Astrocyte of the spinal cord (primary cell): ENCODE results near the gene ARHGAP29.

Experiments
- DNase-seq: peaks from one replicate; pipeline ENCODE4 v3.0.0; 2011; ENCODE audit warnings: low read depth, low spot score
- H3K4me3 ChIP-seq: 2 replicates; pipeline ENCODE4 v1.5.1; 2011; ENCODE audit warnings: low read depth, mild to moderate bottlenecking, low read length, moderate library complexity
- CTCF ChIP-seq: IDR thresholded peaks from 2 replicates; pipeline ENCODE4 v1.5.1; 2012; ENCODE audit warnings: low read depth, mild to moderate bottlenecking, low read length, inconsistent platforms
- in situ Hi-C: cut with HindIII; loops from 2 replicates; pipeline ENCODE4 v1.10.0; 2017; ENCODE audit warnings: low sequenced_read_pairs

Gene ARHGAP29

GRCh38 chr1:94230920-94231319 lies 6.5 kb downstream of the ARHGAP29 start:
- no peak for TF ChIP-seq CTCF

GRCh38 chr1:94228640-94229375 lies 8.6 kb downstream of the ARHGAP29 start:
- no peak for TF ChIP-seq CTCF
- no peak overlapping the region for H3K4me3 ChIP-seq
- DNase-seq, result no peak
- in situ Hi-C loops, result no loop called here

More at GRCh38 chr1:94230920-94231319, 6.5 kb downstream of the ARHGAP29 start:
- in situ Hi-C loops, result no loop called here
- H3K4me3 ChIP-seq, result no peak overlapping the region
- DNase-seq, result no peak

- no peak for DNase-seq
- in situ Hi-C loops, result no loop called here
- TF ChIP-seq CTCF, result no peak
These were observed 9.8 kb downstream of the ARHGAP29 start for GRCh38 chr1:94227624-94228023.

GRCh38 chr1:94225845-94226244 lies 11.5 kb downstream of the ARHGAP29 start:
- in situ Hi-C loops, result no loop called here
- no peak overlapping the region for H3K4me3 ChIP-seq
- DNase-seq, result no peak

More at GRCh38 chr1:94227624-94228023, 9.8 kb downstream of the ARHGAP29 start:
- H3K4me3 ChIP-seq, result no peak overlapping the region

GRCh38 chr1:94218332-94218731 lies 19.1 kb downstream of the ARHGAP29 start:
- in situ Hi-C loops, result no loop called here
- TF ChIP-seq CTCF, result no peak
- no peak for DNase-seq
- H3K4me3 ChIP-seq, result no peak overlapping the region

More at GRCh38 chr1:94225845-94226244, 11.5 kb downstream of the ARHGAP29 start:
- no peak for TF ChIP-seq CTCF

GRCh38 chr1:94215955-94216354 lies 21.4 kb downstream of the ARHGAP29 start:
- TF ChIP-seq CTCF, result no peak
- in situ Hi-C loops, result no loop called here
- no peak overlapping the region for H3K4me3 ChIP-seq
- DNase-seq, result no peak

GRCh38 chr1:94209982-94210381 lies 27.4 kb downstream of the ARHGAP29 start:
- in situ Hi-C loops, result no loop called here
- H3K4me3 ChIP-seq, result no peak overlapping the region
- DNase-seq, result no peak
- no peak for TF ChIP-seq CTCF
